HepG2 (cell line): ENCODE measurements around the gene ZMYND8. TPM values are rescaled to one million over a fixed set of nuclear protein-coding genes. Genes with fewer than 3 reads are reported as not detected.

ENCODE experiments used
- ATAC-seq: fragments of 200-7000 bp; cut with Tn5 transposase; 3 replicates; pipeline ENCODE4 v1.9.1; 2020; ENCODE audit warnings: mild to moderate bottlenecking, moderate library complexity
- BruUV-seq: library from RNA; stranded (reverse); fragments of 400-500 nt; replicated peaks from 2 replicates; lab custom pipeline; 2021; lab: Mats Ljungman, UMichigan
- CTCF ChIA-PET: fragments of 300-600 bp; formaldehyde crosslinking; extraction: SDS; loops from one replicate; lab custom pipeline; 2021; ENCODE audit warnings: low total read pairs, inconsistent platforms, low intra/inter-chr PET ratio; lab: Yijun Ruan, JAX
- POLR2A ChIA-PET: fragments of 350-600 bp; sonication (Branson Sonifier 250); formaldehyde crosslinking; loops from one replicate; lab custom pipeline; 2020; ENCODE audit warnings: antibody characterized with exemption, inconsistent platforms; lab: Yijun Ruan, JAX
- DNase-seq: peaks from one replicate; pipeline ENCODE4 v3.0.0-alpha.2; 2015; ENCODE audit warnings: low spot score
- FAIRE-seq: peaks from 3 replicates; lab custom pipeline; 2011; peaks lifted over from hg19 to GRCh38; lab: Jason Lieb, UNC
- H2AFZ ChIP-seq: one replicate; pipeline ENCODE4 v1.6.1; 2011; ENCODE audit warnings: low read length, inconsistent platforms
- H3K27ac ChIP-seq: fragments of 300-600 bp; 3 replicates; pipeline ENCODE4 v1.8.0; 2011; ENCODE audit warnings: mixed run types, mild to moderate bottlenecking, mixed read lengths, low read length, inconsistent platforms; ENCODE audit not compliant: insufficient read depth; ENCODE audit errors: extremely low read length
- H3K27me3 ChIP-seq, 2 experiments: fragments of 200-600 bp in 1 of 2; 2 replicates in 1 of 2; 3 replicates in 1 of 2; pipeline versions ENCODE4 v1.6.0 to v1.8.0; 2011; ENCODE audit warnings: low read length in 2 of 2, mild to moderate bottlenecking in 2 of 2, moderate library complexity in 2 of 2, inconsistent platforms in 1 of 2; ENCODE audit not compliant: insufficient read depth in 2 of 2, control insufficient read depth in 1 of 2
- H3K36me3 ChIP-seq, 2 experiments: fragments of 200-600 bp in 1 of 2; replicated peaks in 1 of 2; 2 replicates in 1 of 2; 3 replicates in 1 of 2; pipeline versions ENCODE4 v1.5.1 to v1.8.0; 2011; ENCODE audit warnings: low read length in 2 of 2, inconsistent platforms in 1 of 2; ENCODE audit not compliant: insufficient read depth in 2 of 2, control insufficient read depth in 1 of 2
- H3K4me1 ChIP-seq: 2 replicates; pipeline ENCODE4 v1.5.1; 2012; ENCODE audit warnings: low read length, inconsistent platforms; ENCODE audit not compliant: insufficient read depth
- H3K4me2 ChIP-seq: 2 replicates; pipeline ENCODE4 v1.6.0; 2011; ENCODE audit warnings: low read depth, low read length, inconsistent platforms
- H3K4me3 ChIP-seq, 3 experiments: fragments of 200-600 bp in 1 of 3; sonication (generic), shearing (Covaris generic) in 1 of 3; replicated peaks in 1 of 3; 2 replicates each; pipeline ENCODE4 v1.5.1; 2011 to 2016; ENCODE audit warnings: low read length in 3 of 3, inconsistent platforms in 2 of 3, low read depth in 2 of 3, mild to moderate bottlenecking in 2 of 3, control low read depth in 1 of 3, mixed read lengths in 1 of 3; ENCODE audit not compliant: insufficient read depth in 1 of 3
- H3K79me2 ChIP-seq: one replicate; pipeline ENCODE4 v1.6.1; 2011; ENCODE audit warnings: low read length, inconsistent platforms; ENCODE audit not compliant: insufficient read depth
- H3K9ac ChIP-seq: 2 replicates; pipeline ENCODE4 v1.6.0; 2011; ENCODE audit warnings: mild to moderate bottlenecking, low read depth, low read length, inconsistent platforms; ENCODE audit not compliant: insufficient read depth
- H3K9me3 ChIP-seq: 2 replicates; pipeline ENCODE4 v1.5.1; 2012; ENCODE audit warnings: mild to moderate bottlenecking, low read length
- H4K20me1 ChIP-seq: 2 replicates; pipeline ENCODE4 v1.6.0; 2011; ENCODE audit warnings: inconsistent platforms, mild to moderate bottlenecking, low read length, moderate library complexity; ENCODE audit not compliant: insufficient read depth
- ARID5B ChIP-seq: IDR thresholded peaks from 2 replicates; pipeline ENCODE4 v1.4.0; 2020; ENCODE audit warnings: mild to moderate bottlenecking, missing genetic modification reagents
- CHD4 ChIP-seq: fragments of 200-600 bp; sonication (generic); IDR thresholded peaks from 2 replicates; pipeline ENCODE4 v1.7.0; 2017; ENCODE audit warnings: mild to moderate bottlenecking, low read length, borderline replicate concordance
- ISX ChIP-seq: sonication (generic); formaldehyde crosslinking; conservative IDR thresholded peaks from 2 replicates; pipeline ENCODE4 v1.5.0; 2020; ENCODE audit warnings: missing genetic modification reagents
- MED8 ChIP-seq: sonication (generic); formaldehyde crosslinking; IDR thresholded peaks from 2 replicates; pipeline ENCODE4 v1.8.1; 2023; ENCODE audit warnings: mild to moderate bottlenecking, missing genetic modification reagents; ENCODE audit not compliant: insufficient replicate concordance
- RBM22 ChIP-seq: fragments of 200-400 bp; formaldehyde crosslinking; optimal IDR thresholded peaks from 2 replicates; pipeline ENCODE3; 2017; ENCODE audit warnings: mild to moderate bottlenecking, low read length, moderate library complexity
- RCOR2 ChIP-seq: IDR thresholded peaks from 2 replicates; pipeline ENCODE4 v1.6.1; 2016; ENCODE audit warnings: missing biosample characterization, missing genetic modification reagents
- SIN3B ChIP-seq: fragments of 150-350 bp; IDR thresholded peaks from 2 replicates; pipeline ENCODE4 v1.6.1; 2014; ENCODE audit warnings: low read length
- ZBTB42 ChIP-seq: sonication (generic); formaldehyde crosslinking; IDR thresholded peaks from 2 replicates; pipeline ENCODE4 v1.5.0; 2020; ENCODE audit warnings: mild to moderate bottlenecking, missing genetic modification reagents
- ZNF629 ChIP-seq: sonication (generic); formaldehyde crosslinking; conservative IDR thresholded peaks from 2 replicates; pipeline ENCODE4 v1.5.0; 2020; ENCODE audit warnings: missing genetic modification reagents
- WGBS: methylation state at CpG from one replicate; pipeline ENCODE4 v1.1.6; 2017; ENCODE audit warnings: low lambda C conversion rate; 5-methylcytosine and 5-hydroxymethylcytosine counted together
- in situ Hi-C: cut with HindIII; loops from 2 replicates; pipeline ENCODE4 v1.10.0; 2017; ENCODE audit warnings: low pct_unique_long_range_greater_than_20kb; ENCODE audit not compliant: extremely low pct_ligation_motif_present
- intact Hi-C: fragments of 100-400 bp; cut with micrococcal nuclease; formaldehyde crosslinking; loops from one replicate; pipeline ENCODE4 v1.10.0; 2022; ENCODE audit not compliant: unreplicated experiment
- polyA plus RNA-seq, 8 experiments: library from polyadenylated mRNA; depleted of rRNA in 3 of 8; stranded (reverse) in 7 of 8; unstranded in 1 of 8; fragments of >200 nt; fragmentation: Illumina TruSeq in 4 of 8; extraction: Trizol in 4 of 8; gene quantifications; 2 replicates each; pipeline versions ENCODE4 v1.2.1 to v1.2.3, GENCODE V29; 2011 to 2016; ENCODE audit warnings: low read depth in 4 of 8, missing spikeins in 1 of 8, mixed read lengths in 1 of 8; ENCODE audit not compliant: insufficient read depth in 1 of 8
- total RNA-seq, 5 experiments: library from RNA; depleted of rRNA; stranded (reverse); fragments of >200 nt; fragmentation: Illumina TruSeq; extraction: Trizol; gene quantifications; 2 replicates each; pipeline ENCODE4 v1.2.3, GENCODE V29; 2016; ENCODE audit warnings: low read depth in 1 of 5

ZMYND8 gene
- total and polyA plus RNA-seq, 2 of the 13 experiments (the other 11 are each of a cell fraction or from before 2014, with no cell fraction given): 53.9 to 84.7 TPM

GRCh38 chr20:47292581-47292980 is 63.9 kb downstream of the ZMYND8 start:
- Histone ChIP-seq H3K36me3 (peaks cover 66 to 94% of the 10 kb centered on the region in 2 experiments), H2AFZ (no peak overlapping the region), H3K9ac (no peak overlapping the region), H3K9me3 (no peaks in the 10 kb centered on the region)
- intact Hi-C loops: no loop called here
- peak; percentile 73 for TF ChIP-seq RBM22
- no peak for TF ChIP-seq ZBTB42
- TF ChIP-seq, all 625 proteins: peak for 1
- no peak overlapping the region for H3K4me2 ChIP-seq
- no peak overlapping the region for H3K4me3 ChIP-seq
- peaks cover 21% of the 10 kb centered on the region for H3K79me2 ChIP-seq
- no TSS peak for BruUV-seq
- CTCF ChIA-PET: no interaction called here
- no peaks in the 10 kb centered on the region for H3K27me3 ChIP-seq
- in situ Hi-C loops: no loop called here
- DNase-seq: no peak
- no peak for FAIRE-seq
- no peak for ATAC-seq
- 97% methylated on average over 6 of the region's 6 CpGs for WGBS
- POLR2A ChIA-PET: no interaction called here
- no peaks in the 10 kb centered on the region for H3K4me1 ChIP-seq
- H4K20me1 ChIP-seq: peaks cover 8% of the 10 kb centered on the region; the same call in 1 of the 2 replicates
- no peak overlapping the region for H3K27ac ChIP-seq

- Histone ChIP-seq H3K79me2 (peaks cover 14% of the 10 kb centered on the region), H3K4me2 (no peak overlapping the region), H3K27ac (no peak overlapping the region), H2AFZ (no peak overlapping the region), H3K4me1 (no peaks in the 10 kb centered on the region), H3K9me3 (no peaks in the 10 kb centered on the region), H3K36me3 (peaks cover 57 to 91% of the 10 kb centered on the region in 2 experiments), H4K20me1 (peaks cover 6% of the 10 kb centered on the region; the same call in 1 of the 2 replicates), H3K4me3 (no peak overlapping the region), H3K9ac (no peak overlapping the region), H3K27me3 (no peaks in the 10 kb centered on the region)
- ChIA-PET POLR2A (interaction anchor here (0.7 to 1.2 kb wide), 3 partner anchors 66 to 81 kb away, joined by 3 to 5 read pairs (median 4); partner anchors contain the start of gene ZMYND8), CTCF (interaction anchor here (1.1 kb wide), 1 partner anchor 93 kb away, joined by 4 read pairs; no protein-coding TSS in a partner anchor)
- DNase-seq (no peak), FAIRE-seq (no peak), ATAC-seq (no peak)
- BruUV-seq: TSS peak; percentile 6
- WGBS: 93% methylated on average over 11 of the region's 11 CpGs
- in situ Hi-C loops: no loop called here
- no peak for TF ChIP-seq SIN3B
- no peak for TF ChIP-seq ISX (CRISPR knock-in tag)
- no peak for TF ChIP-seq ARID5B (CRISPR knock-in tag)
- TF ChIP-seq CHD4: peak; percentile 91; the same call in 1 of the 2 replicates
- TF ChIP-seq RCOR2 (CRISPR knock-in tag): peak; percentile 56; the same call in 1 of the 2 replicates
- no peak for TF ChIP-seq MED8
- TF ChIP-seq ZNF629 (CRISPR knock-in tag): peak; percentile 96
- intact Hi-C loops: no loop called here
Measured at GRCh38 chr20:47290666-47291430, 65.7 kb downstream of the ZMYND8 start.
